Activated naive CD8-positive, alpha-beta T cell treated with anti-CD3 and anti-CD28 coated beads, Interleukin-2, amount 10 ng/mL, durations not matched to agents 7 days and 5 days (primary cell): ENCODE measurements around the gene LRRC75A. TPM values are rescaled to one million over a fixed set of nuclear protein-coding genes. Genes with fewer than 3 reads are reported as not detected.

ENCODE experiments used
- ATAC-seq: fragments of 150-1000 bp; cut with Tn5 transposase; one replicate; pipeline ENCODE4 v1.10.0; 2021; ENCODE audit warnings: low read depth, moderate library complexity
- POLR2A ChIA-PET: fragments of 350-600 bp; sonication (Branson Sonifier 250); formaldehyde crosslinking; loops from one replicate; lab custom pipeline; 2021; ENCODE audit warnings: antibody characterized with exemption; lab: Charles Lee
- DNase-seq: peaks from one replicate; pipeline ENCODE4 v3.0.0; 2021
- H3K27ac Mint-ChIP-seq: one replicate; pipeline ENCODE4 v1.8.0; 2022; ENCODE audit warnings: mild to moderate bottlenecking, mixed read lengths
- H3K27me3 Mint-ChIP-seq: one replicate; pipeline ENCODE4 v1.8.0; 2022; ENCODE audit warnings: mild to moderate bottlenecking, moderate library complexity, mixed read lengths
- H3K36me3 Mint-ChIP-seq: one replicate; pipeline ENCODE4 v1.8.0; 2021; ENCODE audit warnings: mild to moderate bottlenecking, mixed read lengths
- H3K4me1 Mint-ChIP-seq: one replicate; pipeline ENCODE4 v1.8.0; 2021; ENCODE audit warnings: mixed read lengths
- H3K4me3 Mint-ChIP-seq: one replicate; pipeline ENCODE4 v1.8.0; 2022; ENCODE audit warnings: mild to moderate bottlenecking, moderate library complexity, mixed read lengths
- H3K9me3 Mint-ChIP-seq: one replicate; pipeline ENCODE4 v1.8.0; 2021; ENCODE audit warnings: mixed read lengths
- total RNA-seq, 2 experiments: library from RNA; stranded (reverse); gene quantifications; one replicate each; pipeline ENCODE4 v1.2.3, GENCODE V29; 2021

The LRRC75A gene
- total RNA-seq, 2 experiments from 2014 or later = 5.5 to 6.2 TPM

- H3K27me3 Mint-ChIP-seq = peaks cover 19% of the 10 kb centered on the region
- peaks cover 11% of the 10 kb centered on the region for H3K4me1 Mint-ChIP-seq
- POLR2A ChIA-PET = interaction anchor here (0.7 kb wide), 1 partner anchor 90 kb away, joined by 4 read pairs; no protein-coding TSS in a partner anchor
- no peaks in the 10 kb centered on the region for H3K36me3 Mint-ChIP-seq
- ATAC-seq = peak; percentile 30
- no peaks in the 10 kb centered on the region for H3K9me3 Mint-ChIP-seq
- no peak for DNase-seq
- no peak overlapping the region for H3K4me3 Mint-ChIP-seq
- peak overlapping the region; percentile 13 for H3K27ac Mint-ChIP-seq
Measured at GRCh38 chr17:16511593-16511992, 19.6 kb upstream of the LRRC75A start.

- POLR2A ChIA-PET = no interaction called here
- ATAC-seq = no peak
- Mint-ChIP-seq H3K4me1 (peaks cover 11% of the 10 kb centered on the region), H3K4me3 (no peak overlapping the region), H3K9me3 (no peaks in the 10 kb centered on the region), H3K36me3 (no peaks in the 10 kb centered on the region), H3K27ac (no peak overlapping the region), H3K27me3 (peaks cover 12% of the 10 kb centered on the region)
- no peak for DNase-seq
Measured at GRCh38 chr17:16507918-16508533, 16.0 kb upstream of the LRRC75A start.

GRCh38 chr17:16506188-16506587 lies 14.2 kb upstream of the LRRC75A start:
- no peaks in the 10 kb centered on the region for H3K4me1 Mint-ChIP-seq
- no peaks in the 10 kb centered on the region for H3K36me3 Mint-ChIP-seq
- DNase-seq (no peak), ATAC-seq (no peak)
- no peaks in the 10 kb centered on the region for H3K9me3 Mint-ChIP-seq
- no peak overlapping the region for H3K27ac Mint-ChIP-seq
- H3K4me3 Mint-ChIP-seq = no peak overlapping the region
- POLR2A ChIA-PET = no interaction called here
- peaks cover 12% of the 10 kb centered on the region for H3K27me3 Mint-ChIP-seq

GRCh38 chr17:16504984-16505383 lies 13.0 kb upstream of the LRRC75A start:
- Mint-ChIP-seq H3K4me3 (no peak overlapping the region), H3K36me3 (no peaks in the 10 kb centered on the region), H3K9me3 (no peaks in the 10 kb centered on the region), H3K27ac (no peak overlapping the region), H3K27me3 (peaks cover 12% of the 10 kb centered on the region), H3K4me1 (no peaks in the 10 kb centered on the region)
- ATAC-seq (no peak), DNase-seq (no peak)
- POLR2A ChIA-PET = no interaction called here

DNA sequence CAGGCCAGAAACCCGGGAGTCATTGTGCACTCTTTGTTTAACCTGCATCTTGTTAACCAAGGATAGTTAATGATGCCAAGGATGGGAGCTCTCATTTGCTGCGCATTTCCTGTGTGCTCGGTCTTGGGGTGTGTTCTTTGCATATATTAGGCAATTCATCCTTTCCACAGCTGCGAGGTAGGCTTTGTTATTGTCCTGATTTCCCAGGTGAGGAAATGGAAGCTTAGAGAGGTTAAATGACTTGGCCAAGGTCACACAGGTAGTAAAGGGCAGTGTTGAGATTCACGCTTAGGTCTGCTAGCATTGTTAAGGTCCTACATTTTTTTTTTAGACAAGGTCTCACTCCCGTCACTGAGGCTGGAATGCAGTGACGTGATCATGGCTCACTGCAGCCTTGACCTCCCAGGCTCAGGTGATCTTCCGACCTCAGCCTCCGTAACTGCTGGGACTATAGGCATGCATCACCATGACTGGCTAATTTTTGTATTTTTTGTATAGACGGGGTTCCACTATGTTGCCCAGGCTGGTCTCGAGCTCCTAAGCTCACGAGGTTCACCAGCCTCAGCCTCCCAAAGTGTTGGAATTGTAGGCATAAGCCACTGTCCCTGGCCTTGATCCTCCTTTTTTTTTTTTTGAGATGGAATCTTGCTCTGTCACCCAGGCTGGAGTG lies 5.0 kb upstream of the LRRC75A start:
- no peak for ATAC-seq
- Mint-ChIP-seq H3K9me3 (no peaks in the 10 kb centered on the region), H3K4me3 (no peak overlapping the region), H3K27ac (no peak overlapping the region), H3K4me1 (no peaks in the 10 kb centered on the region), H3K36me3 (no peaks in the 10 kb centered on the region), H3K27me3 (peaks cover 29% of the 10 kb centered on the region)
- DNase-seq = no peak
- POLR2A ChIA-PET = no interaction called here

GRCh38 chr17:16495980-16496819 lies 4.2 kb upstream of the LRRC75A start:
- no peak for DNase-seq
- ATAC-seq = no peak
- no peak overlapping the region for H3K4me3 Mint-ChIP-seq
- H3K9me3 Mint-ChIP-seq = no peaks in the 10 kb centered on the region
- POLR2A ChIA-PET = no interaction called here
- no peak overlapping the region for H3K27ac Mint-ChIP-seq
- H3K4me1 Mint-ChIP-seq = no peaks in the 10 kb centered on the region
- peaks cover 29% of the 10 kb centered on the region for H3K27me3 Mint-ChIP-seq
- H3K36me3 Mint-ChIP-seq = no peaks in the 10 kb centered on the region

GRCh38 chr17:16495561-16495960 lies 3.6 kb upstream of the LRRC75A start:
- Mint-ChIP-seq H3K4me1 (peaks cover 5% of the 10 kb centered on the region), H3K36me3 (no peaks in the 10 kb centered on the region), H3K9me3 (no peaks in the 10 kb centered on the region), H3K27me3 (peaks cover 32% of the 10 kb centered on the region), H3K27ac (no peak overlapping the region), H3K4me3 (no peak overlapping the region)
- no peak for DNase-seq
- ATAC-seq = no peak
- POLR2A ChIA-PET = no interaction called here

DNA sequence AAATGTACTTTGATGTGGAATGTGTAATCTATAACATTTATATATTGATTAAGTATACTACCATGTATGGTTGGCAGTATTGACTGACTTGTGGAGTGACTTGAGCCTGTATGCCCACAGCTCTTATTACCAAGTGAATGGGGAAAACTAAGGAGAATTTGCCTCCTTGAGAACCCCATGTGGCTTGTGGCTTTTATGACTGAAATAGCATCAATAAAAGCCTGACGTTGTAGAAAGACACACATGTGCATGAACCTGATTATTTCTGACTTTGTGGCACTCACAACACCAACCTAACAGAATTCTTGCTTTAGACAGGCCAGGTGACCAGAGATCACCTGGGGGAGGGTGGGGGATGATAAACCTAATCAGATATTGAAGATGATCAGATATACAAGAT lies 2.1 kb upstream of the LRRC75A start:
- peaks cover 32% of the 10 kb centered on the region for H3K27me3 Mint-ChIP-seq
- DNase-seq (no peak), ATAC-seq (no peak)
- H3K36me3 Mint-ChIP-seq = no peaks in the 10 kb centered on the region
- H3K9me3 Mint-ChIP-seq = no peaks in the 10 kb centered on the region
- POLR2A ChIA-PET = no interaction called here
- no peak overlapping the region for H3K27ac Mint-ChIP-seq
- no peak overlapping the region for H3K4me3 Mint-ChIP-seq
- peaks cover 7% of the 10 kb centered on the region for H3K4me1 Mint-ChIP-seq

GRCh38 chr17:16493531-16494046 lies 1.6 kb upstream of the LRRC75A start:
- Mint-ChIP-seq H3K4me3 (no peak overlapping the region), H3K27ac (no peak overlapping the region), H3K36me3 (no peaks in the 10 kb centered on the region), H3K27me3 (peaks cover 31% of the 10 kb centered on the region), H3K9me3 (no peaks in the 10 kb centered on the region), H3K4me1 (peaks cover 7% of the 10 kb centered on the region)
- DNase-seq (no peak), ATAC-seq (no peak)
- POLR2A ChIA-PET = no interaction called here

GRCh38 chr17:16492613-16493530 lies 879 bp upstream of the LRRC75A start:
- no peak overlapping the region for H3K27ac Mint-ChIP-seq
- H3K9me3 Mint-ChIP-seq = no peaks in the 10 kb centered on the region
- no peak for ATAC-seq
- H3K36me3 Mint-ChIP-seq = no peaks in the 10 kb centered on the region
- H3K4me1 Mint-ChIP-seq = peaks cover 7% of the 10 kb centered on the region
- H3K4me3 Mint-ChIP-seq = peak overlapping the region; percentile 70
- no peak for DNase-seq
- peaks cover 25% of the 10 kb centered on the region for H3K27me3 Mint-ChIP-seq
- POLR2A ChIA-PET = interaction anchor here (1.0 to 1.5 kb wide), 2 partner anchors 43 to 112 kb away, joined by 3 to 4 read pairs; partner anchors contain the start of gene UBB

DNA sequence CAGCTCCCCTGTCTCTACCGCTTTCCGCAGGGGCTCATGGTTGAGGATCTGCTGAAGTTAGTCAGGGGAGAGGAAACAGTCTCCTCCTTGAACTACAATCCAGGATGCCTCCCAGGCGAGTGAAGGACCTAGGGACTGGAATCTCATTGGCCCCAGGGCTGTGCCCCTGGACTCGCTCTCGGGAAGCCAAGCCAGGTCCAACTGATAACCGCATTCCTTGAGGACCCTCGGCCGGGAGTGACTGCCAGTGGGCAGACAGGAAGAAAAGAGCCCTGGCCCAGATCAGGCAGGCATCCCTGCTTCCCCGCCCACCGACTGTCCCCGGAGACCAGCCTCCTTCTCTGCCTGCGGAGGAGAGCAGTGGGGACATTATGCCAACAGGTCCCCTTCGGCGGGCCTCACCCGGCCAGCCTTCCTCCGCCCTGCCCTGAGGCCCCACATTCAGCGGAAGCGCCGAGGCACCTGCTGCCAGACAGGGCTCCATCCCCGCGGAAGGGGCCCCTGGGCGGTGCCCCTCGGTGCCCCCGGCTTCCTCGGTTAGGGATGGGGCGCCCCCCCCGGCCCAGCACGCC lies 776 bp downstream of the LRRC75A start:
- Mint-ChIP-seq H3K4me3 (peak overlapping the region; percentile 67), H3K36me3 (no peaks in the 10 kb centered on the region), H3K27me3 (peaks cover 23% of the 10 kb centered on the region), H3K4me1 (peaks cover 7% of the 10 kb centered on the region), H3K9me3 (no peaks in the 10 kb centered on the region), H3K27ac (no peak overlapping the region)
- POLR2A ChIA-PET = interaction anchor here (1.5 kb wide), 1 partner anchor 45 kb away, joined by 4 read pairs; no protein-coding TSS in a partner anchor
- ATAC-seq (peak; percentile 25), DNase-seq (peak; percentile 53)

DNA sequence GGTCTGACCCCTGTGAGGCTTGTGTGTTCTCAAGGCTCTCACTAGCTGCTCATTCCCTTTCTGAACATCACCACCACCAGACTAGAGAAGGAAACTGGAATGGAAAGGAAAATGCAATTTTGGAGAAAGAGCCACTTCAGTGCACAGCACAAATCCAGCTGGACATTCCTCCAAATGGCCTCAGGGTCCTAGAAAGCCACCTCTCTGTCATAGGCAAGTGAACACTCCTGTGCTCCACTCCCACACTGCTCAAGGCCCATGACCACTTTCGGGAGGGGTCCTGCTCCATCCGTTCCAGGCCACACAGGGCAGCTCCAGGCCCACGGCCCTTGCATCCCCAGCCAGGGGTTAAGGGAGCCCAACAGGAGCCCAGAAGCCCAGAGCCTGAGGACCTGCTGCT lies 2.6 kb downstream of the LRRC75A start:
- peaks cover 7% of the 10 kb centered on the region for H3K4me1 Mint-ChIP-seq

More for the DNA sequence above, 2.6 kb downstream of the LRRC75A start:
- Mint-ChIP-seq H3K36me3 (no peaks in the 10 kb centered on the region), H3K4me3 (no peak overlapping the region), H3K27ac (no peak overlapping the region), H3K27me3 (peaks cover 23% of the 10 kb centered on the region), H3K9me3 (no peaks in the 10 kb centered on the region)
- no peak for ATAC-seq
- DNase-seq = no peak
- POLR2A ChIA-PET = no interaction called here
